Astrocyte of the cerebellum (primary cell): ENCODE measurements around the gene OSTF1.

ENCODE experiments used
- DNase-seq: peaks from one replicate; pipeline ENCODE4 v3.0.0-alpha.2; 2011; ENCODE audit warnings: low read depth
- H3K4me3 ChIP-seq: 2 replicates; pipeline ENCODE4 v1.5.1; 2011; ENCODE audit warnings: mild to moderate bottlenecking, low read depth, low read length, moderate library complexity
- in situ Hi-C: cut with HindIII; loops from 2 replicates; pipeline ENCODE4 v1.10.0; 2017; ENCODE audit warnings: low sequenced_read_pairs
- TF ChIP-seq, protein P1 (sequence below): IDR thresholded peaks from 2 replicates; pipeline ENCODE4 v1.5.1; 2012; ENCODE audit warnings: low read length, low read depth, moderate library complexity, mild to moderate bottlenecking; ENCODE audit errors: missing control alignments

OSTF1 gene

DNA sequence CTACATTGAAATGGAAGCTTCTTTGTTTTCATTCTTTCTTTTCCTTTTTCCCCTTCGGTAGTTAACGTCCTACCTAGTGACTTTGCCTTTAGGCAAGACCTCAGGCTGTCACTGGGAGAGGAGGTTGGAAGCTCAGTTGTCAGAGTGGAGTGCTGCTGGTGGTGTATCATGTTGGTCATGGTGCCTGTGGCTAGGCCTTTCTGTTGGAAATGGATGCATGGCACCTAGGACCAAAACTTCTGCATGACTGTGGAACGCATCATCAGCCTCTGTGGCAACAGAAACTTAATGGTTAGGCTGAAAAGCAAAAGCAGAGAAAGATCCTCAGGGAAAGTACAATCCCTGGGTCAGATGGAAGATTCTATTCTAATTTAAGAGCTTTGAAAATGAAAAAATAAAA, 57.9 kb downstream of the OSTF1 start:
- DNase-seq, result peak; percentile 53
- in situ Hi-C loops, result no loop called here
- TF ChIP-seq, protein P1, sequence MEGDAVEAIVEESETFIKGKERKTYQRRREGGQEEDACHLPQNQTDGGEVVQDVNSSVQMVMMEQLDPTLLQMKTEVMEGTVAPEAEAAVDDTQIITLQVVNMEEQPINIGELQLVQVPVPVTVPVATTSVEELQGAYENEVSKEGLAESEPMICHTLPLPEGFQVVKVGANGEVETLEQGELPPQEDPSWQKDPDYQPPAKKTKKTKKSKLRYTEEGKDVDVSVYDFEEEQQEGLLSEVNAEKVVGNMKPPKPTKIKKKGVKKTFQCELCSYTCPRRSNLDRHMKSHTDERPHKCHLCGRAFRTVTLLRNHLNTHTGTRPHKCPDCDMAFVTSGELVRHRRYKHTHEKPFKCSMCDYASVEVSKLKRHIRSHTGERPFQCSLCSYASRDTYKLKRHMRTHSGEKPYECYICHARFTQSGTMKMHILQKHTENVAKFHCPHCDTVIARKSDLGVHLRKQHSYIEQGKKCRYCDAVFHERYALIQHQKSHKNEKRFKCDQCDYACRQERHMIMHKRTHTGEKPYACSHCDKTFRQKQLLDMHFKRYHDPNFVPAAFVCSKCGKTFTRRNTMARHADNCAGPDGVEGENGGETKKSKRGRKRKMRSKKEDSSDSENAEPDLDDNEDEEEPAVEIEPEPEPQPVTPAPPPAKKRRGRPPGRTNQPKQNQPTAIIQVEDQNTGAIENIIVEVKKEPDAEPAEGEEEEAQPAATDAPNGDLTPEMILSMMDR, result no peak
- no peak overlapping the region for H3K4me3 ChIP-seq

DNA sequence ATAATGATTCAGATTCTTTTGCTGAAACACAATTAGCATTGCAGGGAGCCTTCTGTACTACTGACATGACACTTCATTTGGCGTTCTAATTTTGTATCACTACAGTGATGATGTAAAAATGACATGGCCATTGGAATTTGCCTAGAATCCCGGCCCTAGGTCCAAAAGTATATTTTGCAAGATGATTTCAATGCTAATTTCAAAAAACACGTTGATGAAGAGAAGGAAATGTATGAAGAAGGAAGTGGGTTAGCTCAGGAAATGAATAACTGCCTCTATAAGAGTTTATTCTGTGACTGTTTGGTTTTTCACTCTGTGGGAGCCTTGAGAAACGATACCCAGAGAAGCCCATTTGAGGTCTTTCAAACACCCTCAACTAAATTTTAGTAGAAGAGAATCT, 59.3 kb downstream of the OSTF1 start:
- in situ Hi-C loops, result no loop called here
- no peak for DNase-seq
- no peak overlapping the region for H3K4me3 ChIP-seq
- TF ChIP-seq, protein P1, result no peak

- in situ Hi-C loops, result no loop called here
- DNase-seq, result peak; percentile 92
- TF ChIP-seq, protein P1, result no peak
- no peak overlapping the region for H3K4me3 ChIP-seq
Measured at GRCh38 chr9:75148561-75148960, 60.2 kb downstream of the OSTF1 start.

GRCh38 chr9:75149841-75150241, 61.5 kb downstream of the OSTF1 start:
- no peak overlapping the region for H3K4me3 ChIP-seq
- no peak for DNase-seq
- in situ Hi-C loops, result no loop called here
- TF ChIP-seq, protein P1, result no peak

DNA sequence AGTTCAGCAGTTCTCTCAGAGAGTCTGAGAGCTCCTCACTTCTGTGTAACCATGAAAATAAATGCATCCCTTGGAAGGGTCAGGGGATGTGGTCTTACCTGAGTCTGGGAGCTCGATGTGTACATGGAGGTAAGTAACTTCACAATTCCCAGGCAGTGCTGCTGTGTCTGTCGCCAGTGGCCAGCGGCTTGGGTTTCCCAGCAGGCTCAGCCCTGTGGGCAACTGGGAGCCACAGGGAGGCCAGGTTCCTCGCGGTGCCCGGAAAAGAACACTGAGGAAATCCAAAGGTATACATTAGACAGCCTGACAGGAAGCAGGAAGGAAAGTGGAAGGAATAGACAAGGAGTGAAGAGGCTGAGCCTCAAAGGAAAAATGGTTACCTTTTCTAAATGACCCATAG, 62.2 kb downstream of the OSTF1 start:
- DNase-seq, result no peak
- TF ChIP-seq, protein P1, result no peak
- no peak overlapping the region for H3K4me3 ChIP-seq
- in situ Hi-C loops, result no loop called here

DNA sequence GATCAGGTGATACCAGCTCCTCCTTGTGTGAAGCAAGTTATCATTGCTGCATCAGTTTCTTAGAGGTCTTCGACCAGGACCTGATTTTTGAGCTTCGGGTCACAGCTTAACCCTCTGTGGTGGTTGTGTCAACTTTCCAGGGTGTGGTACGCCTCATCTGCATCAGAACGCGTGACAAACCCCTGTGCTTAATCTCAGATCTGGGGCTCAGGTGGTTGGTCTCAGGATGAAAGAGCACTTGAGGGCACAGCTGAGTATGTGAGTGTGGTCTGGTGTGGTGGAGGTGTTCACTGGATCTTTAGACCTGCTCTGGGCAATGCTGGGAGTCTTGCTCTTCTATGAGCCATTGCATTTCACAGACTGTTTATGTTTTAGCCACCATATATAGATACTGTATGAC, 64.1 kb downstream of the OSTF1 start:
- TF ChIP-seq, protein P1, result no peak
- DNase-seq, result no peak
- H3K4me3 ChIP-seq, result no peak overlapping the region
- in situ Hi-C loops, result no loop called here

DNA sequence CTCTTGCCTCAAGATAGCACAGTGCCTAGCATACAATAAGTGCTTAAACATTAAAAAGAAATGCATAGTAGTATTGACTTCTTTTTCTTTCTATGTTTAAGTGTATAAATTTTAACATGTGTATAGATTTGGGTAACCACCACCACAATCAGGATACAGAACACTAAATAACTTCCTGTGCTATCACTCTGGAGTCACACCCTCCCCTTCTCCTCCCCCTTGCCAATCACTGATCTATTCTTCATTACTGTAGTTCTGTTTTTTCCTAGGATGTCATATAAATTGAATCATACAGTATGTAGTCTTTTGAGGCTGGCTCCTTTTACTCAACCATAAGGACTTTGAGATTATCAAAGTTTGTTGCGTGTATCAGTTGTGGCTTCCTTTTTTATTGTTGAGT, 68.5 kb downstream of the OSTF1 start:
- in situ Hi-C loops, result no loop called here
- DNase-seq, result no peak
- TF ChIP-seq, protein P1, result no peak
- H3K4me3 ChIP-seq, result no peak overlapping the region
